ENCODE measurements around the gene ARHGEF16.

DNA sequence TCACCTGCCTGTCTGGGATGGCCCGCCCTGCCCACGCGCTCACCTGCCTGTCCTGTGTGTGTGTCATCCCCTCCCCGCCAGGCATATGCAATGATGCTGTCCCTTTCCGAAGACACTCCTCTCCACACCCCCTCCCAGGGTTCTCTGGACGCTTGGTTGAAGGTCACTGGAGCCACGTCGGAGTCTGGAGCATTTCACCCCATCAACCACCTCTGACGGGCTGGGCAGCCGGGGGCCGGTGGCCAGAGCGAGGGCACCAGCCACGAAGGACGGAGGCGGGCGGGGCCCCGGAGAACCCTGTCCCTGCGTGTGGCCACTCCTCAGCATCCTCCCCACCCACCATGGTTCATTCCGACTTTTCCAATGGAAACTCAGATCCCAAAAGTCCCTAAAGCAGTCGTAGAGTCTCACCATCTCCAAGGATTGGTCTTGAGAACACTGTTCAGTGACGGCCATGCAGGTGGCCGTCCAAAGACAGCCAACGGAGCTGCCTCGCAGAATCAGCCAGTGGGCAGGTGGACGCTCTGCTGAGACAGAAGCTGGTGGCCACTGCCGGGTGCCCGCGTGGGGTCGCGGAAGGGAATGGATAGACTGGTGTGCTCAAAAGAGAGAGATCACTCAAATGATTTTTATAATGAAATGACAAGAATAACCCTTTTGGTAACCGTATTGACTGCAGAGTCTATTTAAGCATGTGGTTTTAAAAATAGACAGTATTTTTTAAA, 20.7 kb upstream of the ARHGEF16 start:
- TF ChIP-seq CTCF (IDR thresholded peaks at IDR 0.05), result no peak
- TF ChIP-seq POLR2A (IDR thresholded peaks at IDR 0.05), result no peak
- TF ChIP-seq POLR2AphosphoS5 (IDR thresholded peaks at IDR 0.05), result no peak
- TF ChIP-seq EP300 (IDR thresholded peaks at IDR 0.05), result no peak

Data from suprapubic skin (tissue), 4 donors.